GM06990 (cell line): ENCODE results near the gene LRRC17.

Source experiments
- DNase-seq: peaks from one replicate; pipeline ENCODE4 v3.0.0-alpha.2; 2011; ENCODE audit not compliant: insufficient read length; ENCODE audit errors: extremely low read depth
- H3K27me3 ChIP-seq: replicated peaks from 2 replicates; pipeline ENCODE4 v1.6.0; 2011; ENCODE audit warnings: low read length; ENCODE audit not compliant: control insufficient read depth, insufficient read depth
- H3K36me3 ChIP-seq: 2 replicates; pipeline ENCODE4 v1.5.1; 2011; ENCODE audit warnings: low read length; ENCODE audit not compliant: control insufficient read depth, insufficient read depth
- H3K4me3 ChIP-seq: replicated peaks from 2 replicates; pipeline ENCODE4 v1.5.1; 2011; ENCODE audit warnings: low read depth, mild to moderate bottlenecking, control low read depth, low read length
- TF ChIP-seq, protein P1 (sequence below): IDR thresholded peaks from 2 replicates; pipeline ENCODE4 v1.5.1; 2011; ENCODE audit warnings: low read length, control low read depth, mild to moderate bottlenecking, inconsistent platforms; ENCODE audit not compliant: insufficient read depth, poor library complexity, severe bottlenecking

LRRC17 gene

DNA sequence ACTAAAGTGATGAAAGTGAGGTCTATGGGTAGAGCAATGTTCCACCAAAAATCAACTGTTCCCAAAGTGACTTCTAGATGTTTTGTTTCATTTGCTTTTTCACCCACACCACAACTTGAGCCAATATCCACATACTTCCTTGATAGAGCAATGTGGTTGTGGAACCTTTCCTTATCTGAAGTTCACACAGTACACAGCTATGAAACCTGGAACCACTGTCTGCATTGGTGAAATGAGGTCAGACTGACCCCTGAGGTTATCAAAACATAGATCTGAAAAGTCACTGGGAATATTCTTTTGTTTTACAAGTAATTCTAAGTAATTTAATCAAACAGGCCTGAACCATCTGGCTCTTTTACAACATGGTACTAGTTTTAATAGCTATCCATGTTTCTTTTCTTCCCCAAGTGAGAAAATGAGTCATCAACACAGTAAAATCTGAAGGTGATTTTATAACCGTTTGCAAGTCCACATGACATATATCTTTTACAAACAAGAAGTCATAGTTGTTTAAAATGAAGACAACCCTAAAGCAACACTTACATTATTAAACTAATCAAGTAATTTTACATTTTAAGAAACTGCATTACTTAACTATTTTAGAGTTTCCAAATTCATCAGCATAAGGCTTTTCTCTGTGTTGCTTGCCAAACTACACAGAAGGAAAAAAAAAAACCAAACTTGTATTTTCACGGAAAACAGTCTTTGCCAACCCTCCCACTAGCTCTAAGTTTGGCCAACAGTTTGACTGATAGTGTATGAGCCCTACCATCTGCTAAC, 80.3 kb downstream of the LRRC17 start:
- DNase-seq = no peak
- Histone ChIP-seq H3K4me3 (no peak overlapping the region), H3K27me3 (no peaks in the 10 kb centered on the region; the same call in 1 of the 2 replicates), H3K36me3 (no peaks in the 10 kb centered on the region)
- TF ChIP-seq, protein P1, sequence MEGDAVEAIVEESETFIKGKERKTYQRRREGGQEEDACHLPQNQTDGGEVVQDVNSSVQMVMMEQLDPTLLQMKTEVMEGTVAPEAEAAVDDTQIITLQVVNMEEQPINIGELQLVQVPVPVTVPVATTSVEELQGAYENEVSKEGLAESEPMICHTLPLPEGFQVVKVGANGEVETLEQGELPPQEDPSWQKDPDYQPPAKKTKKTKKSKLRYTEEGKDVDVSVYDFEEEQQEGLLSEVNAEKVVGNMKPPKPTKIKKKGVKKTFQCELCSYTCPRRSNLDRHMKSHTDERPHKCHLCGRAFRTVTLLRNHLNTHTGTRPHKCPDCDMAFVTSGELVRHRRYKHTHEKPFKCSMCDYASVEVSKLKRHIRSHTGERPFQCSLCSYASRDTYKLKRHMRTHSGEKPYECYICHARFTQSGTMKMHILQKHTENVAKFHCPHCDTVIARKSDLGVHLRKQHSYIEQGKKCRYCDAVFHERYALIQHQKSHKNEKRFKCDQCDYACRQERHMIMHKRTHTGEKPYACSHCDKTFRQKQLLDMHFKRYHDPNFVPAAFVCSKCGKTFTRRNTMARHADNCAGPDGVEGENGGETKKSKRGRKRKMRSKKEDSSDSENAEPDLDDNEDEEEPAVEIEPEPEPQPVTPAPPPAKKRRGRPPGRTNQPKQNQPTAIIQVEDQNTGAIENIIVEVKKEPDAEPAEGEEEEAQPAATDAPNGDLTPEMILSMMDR = no peak

DNA sequence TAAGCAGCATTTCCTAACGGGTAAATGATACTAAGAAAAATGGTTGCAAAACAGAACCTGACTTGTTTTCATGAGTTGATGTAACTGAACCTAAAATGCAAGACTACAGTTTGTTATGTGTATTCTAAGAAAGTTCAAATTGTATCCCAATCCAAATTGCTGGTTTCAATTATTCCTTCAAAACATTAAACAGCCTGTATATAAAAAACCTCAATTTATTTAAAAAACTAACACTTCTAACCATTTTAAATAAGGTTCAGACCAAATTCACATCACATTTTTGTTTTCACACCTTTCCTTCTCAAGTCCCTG, 80.9 kb downstream of the LRRC17 start:
- TF ChIP-seq, protein P1 = no peak
- DNase-seq = no peak
- Histone ChIP-seq H3K27me3 (no peaks in the 10 kb centered on the region; the same call in 1 of the 2 replicates), H3K36me3 (no peaks in the 10 kb centered on the region), H3K4me3 (no peak overlapping the region)

DNA sequence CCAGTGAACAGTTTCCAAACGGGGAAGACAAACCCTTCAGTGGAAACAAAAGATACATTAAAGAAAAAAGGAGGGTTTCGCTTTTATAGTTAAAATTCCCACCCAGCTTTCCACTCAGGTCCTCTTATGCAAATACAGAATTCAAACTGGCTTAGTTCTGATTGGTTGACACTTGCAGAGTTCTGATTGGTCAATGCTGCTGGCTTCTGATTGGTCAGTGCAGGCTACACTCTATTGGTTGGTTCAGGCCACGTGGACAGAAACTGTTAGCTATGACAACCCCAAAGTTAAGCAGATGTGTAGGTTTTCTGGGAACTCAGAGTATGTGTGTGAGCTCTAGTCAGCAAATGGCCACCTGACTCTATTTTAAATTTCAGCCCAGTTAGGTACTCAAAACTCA, 81.8 kb downstream of the LRRC17 start:
- no peaks in the 10 kb centered on the region for H3K36me3 ChIP-seq
- DNase-seq = no peak
- TF ChIP-seq, protein P1 = no peak
- no peaks in the 10 kb centered on the region; the same call in 1 of the 2 replicates for H3K27me3 ChIP-seq
- H3K4me3 ChIP-seq = no peak overlapping the region
